SIG-M5 treated with dmso at 0.1 percent for 504 hours (cell line): Measurements from ENCODE around the gene HLA-E.
"Not testable (repeated sequence)": the region's sequence is repeated elsewhere in the genome, so short reads cannot be mapped to it uniquely, and the experiment has no call there.

Source experiments
- DNase-seq: peaks from one replicate; lab custom pipeline; 2025; ENCODE audit not compliant: unreplicated experiment; lab: John Stamatoyannopoulos, UW

Gene HLA-E

GRCh38 chr6:30480536-30481156, 8.7 kb upstream of the HLA-E start:
- DNase-seq = no peak

- DNase-seq = no peak
Measured at GRCh38 chr6:30481211-30481964, 7.9 kb upstream of the HLA-E start.

- DNase-seq = peak; percentile 70
Measured at GRCh38 chr6:30481965-30482644, 7.2 kb upstream of the HLA-E start.

GRCh38 chr6:30483677-30484279, 5.5 kb upstream of the HLA-E start:
- DNase-seq = peak; percentile 59

- DNase-seq = no peak
Measured at GRCh38 chr6:30485236-30485635, 4.1 kb upstream of the HLA-E start.

GRCh38 chr6:30487926-30488325, 1.4 kb upstream of the HLA-E start:
- no peak for DNase-seq

GRCh38 chr6:30488697-30489080, 620 bp upstream of the HLA-E start:
- DNase-seq = not testable (repeated sequence)

- DNase-seq = peak; percentile 66
Measured at GRCh38 chr6:30490026-30490876, 942 bp downstream of the HLA-E start.

- DNase-seq = not testable (repeated sequence)
Measured at GRCh38 chr6:30491291-30491953, 2.1 kb downstream of the HLA-E start.

GRCh38 chr6:30491991-30492952, 3.0 kb downstream of the HLA-E start:
- DNase-seq = no peak

GRCh38 chr6:30493643-30494250, 4.4 kb downstream of the HLA-E start:
- no peak for DNase-seq

- DNase-seq = no peak
Measured at GRCh38 chr6:30494291-30494861, 5.1 kb downstream of the HLA-E start.

GRCh38 chr6:30495060-30495459, 5.8 kb downstream of the HLA-E start:
- DNase-seq = not testable (repeated sequence)

GRCh38 chr6:30495993-30496392, 6.7 kb downstream of the HLA-E start:
- no peak for DNase-seq

- DNase-seq = not testable (repeated sequence)
Measured at GRCh38 chr6:30497261-30497599, 7.9 kb downstream of the HLA-E start.

- no peak for DNase-seq
Measured at GRCh38 chr6:30497714-30498113, 8.4 kb downstream of the HLA-E start.

GRCh38 chr6:30498705-30499104, 9.4 kb downstream of the HLA-E start:
- DNase-seq = not testable (repeated sequence)
